ENCODE results near the gene KRT86.

GRCh38 chr12:52317468-52318052 lies 43.1 kb downstream of the KRT86 start:
- TF ChIP-seq EZH2 (IDR thresholded peaks at IDR 0.05; ENCODE audit: low read length, missing control alignments) = no peak
- TF ChIP-seq, protein P1, sequence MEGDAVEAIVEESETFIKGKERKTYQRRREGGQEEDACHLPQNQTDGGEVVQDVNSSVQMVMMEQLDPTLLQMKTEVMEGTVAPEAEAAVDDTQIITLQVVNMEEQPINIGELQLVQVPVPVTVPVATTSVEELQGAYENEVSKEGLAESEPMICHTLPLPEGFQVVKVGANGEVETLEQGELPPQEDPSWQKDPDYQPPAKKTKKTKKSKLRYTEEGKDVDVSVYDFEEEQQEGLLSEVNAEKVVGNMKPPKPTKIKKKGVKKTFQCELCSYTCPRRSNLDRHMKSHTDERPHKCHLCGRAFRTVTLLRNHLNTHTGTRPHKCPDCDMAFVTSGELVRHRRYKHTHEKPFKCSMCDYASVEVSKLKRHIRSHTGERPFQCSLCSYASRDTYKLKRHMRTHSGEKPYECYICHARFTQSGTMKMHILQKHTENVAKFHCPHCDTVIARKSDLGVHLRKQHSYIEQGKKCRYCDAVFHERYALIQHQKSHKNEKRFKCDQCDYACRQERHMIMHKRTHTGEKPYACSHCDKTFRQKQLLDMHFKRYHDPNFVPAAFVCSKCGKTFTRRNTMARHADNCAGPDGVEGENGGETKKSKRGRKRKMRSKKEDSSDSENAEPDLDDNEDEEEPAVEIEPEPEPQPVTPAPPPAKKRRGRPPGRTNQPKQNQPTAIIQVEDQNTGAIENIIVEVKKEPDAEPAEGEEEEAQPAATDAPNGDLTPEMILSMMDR (conservative IDR thresholded peaks at IDR 0.05 in 1 of 2, IDR thresholded peaks at IDR 0.05 in 1 of 2; ENCODE audit: low read depth in 1 of 2, low read length in 2 of 2) = no peak
